C1 segment of cervical spinal cord (tissue), 14 donors: ENCODE measurements around the gene TNKS1BP1.
"Not testable (repeated sequence)": the region's sequence is repeated elsewhere in the genome, so short reads cannot be mapped to it uniquely, and the experiment has no call there.

ENCODE experiments used
- DNase-seq, 14 donors: peaks; one replicate each; lab custom pipeline; 2025; lab: John Stamatoyannopoulos, UW

The TNKS1BP1 gene

DNA sequence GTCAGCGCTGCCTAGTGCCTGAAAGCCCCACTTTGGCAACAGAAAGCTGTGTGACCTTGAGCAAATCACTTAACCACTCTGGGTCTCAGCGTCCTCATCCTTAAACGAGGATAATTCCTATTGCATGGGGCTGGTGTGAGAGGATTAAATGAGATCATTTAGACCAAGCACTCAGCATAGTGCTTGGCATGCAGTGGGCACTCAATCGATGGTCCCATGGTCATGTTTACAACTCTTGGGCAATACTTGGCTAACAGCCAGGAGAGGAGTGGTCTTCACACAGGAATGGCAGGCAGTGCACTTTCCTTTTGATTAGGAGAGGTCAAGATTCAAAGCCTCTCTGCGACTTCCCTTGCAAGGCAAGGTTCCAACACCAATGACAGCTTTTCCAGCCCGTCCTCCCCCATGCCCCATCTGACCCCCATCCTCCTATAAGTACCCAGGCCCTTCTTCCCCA is 14.1 kb downstream of the TNKS1BP1 start:
- DNase-seq: no peak

DNA sequence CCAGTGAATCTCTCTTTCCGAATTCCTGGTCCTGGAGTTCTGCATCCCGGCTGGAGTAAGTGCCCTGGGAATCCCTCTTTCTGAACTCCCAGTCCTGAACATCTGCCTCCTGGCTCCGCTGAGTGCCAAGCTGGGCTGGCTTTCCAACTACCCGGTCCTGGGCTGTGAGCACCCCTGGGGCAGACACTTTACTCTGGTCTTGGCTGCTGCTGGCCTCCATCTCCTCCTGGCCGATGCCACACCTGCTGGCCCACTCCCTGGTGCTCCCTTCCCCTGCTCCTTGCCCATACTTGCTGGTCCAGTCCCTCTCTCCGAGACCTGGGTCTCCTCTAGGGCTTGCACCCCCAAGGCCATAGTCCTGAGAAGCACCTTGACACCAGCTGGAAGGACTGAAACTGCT is 14.7 kb downstream of the TNKS1BP1 start:
- DNase-seq: no peak

DNA sequence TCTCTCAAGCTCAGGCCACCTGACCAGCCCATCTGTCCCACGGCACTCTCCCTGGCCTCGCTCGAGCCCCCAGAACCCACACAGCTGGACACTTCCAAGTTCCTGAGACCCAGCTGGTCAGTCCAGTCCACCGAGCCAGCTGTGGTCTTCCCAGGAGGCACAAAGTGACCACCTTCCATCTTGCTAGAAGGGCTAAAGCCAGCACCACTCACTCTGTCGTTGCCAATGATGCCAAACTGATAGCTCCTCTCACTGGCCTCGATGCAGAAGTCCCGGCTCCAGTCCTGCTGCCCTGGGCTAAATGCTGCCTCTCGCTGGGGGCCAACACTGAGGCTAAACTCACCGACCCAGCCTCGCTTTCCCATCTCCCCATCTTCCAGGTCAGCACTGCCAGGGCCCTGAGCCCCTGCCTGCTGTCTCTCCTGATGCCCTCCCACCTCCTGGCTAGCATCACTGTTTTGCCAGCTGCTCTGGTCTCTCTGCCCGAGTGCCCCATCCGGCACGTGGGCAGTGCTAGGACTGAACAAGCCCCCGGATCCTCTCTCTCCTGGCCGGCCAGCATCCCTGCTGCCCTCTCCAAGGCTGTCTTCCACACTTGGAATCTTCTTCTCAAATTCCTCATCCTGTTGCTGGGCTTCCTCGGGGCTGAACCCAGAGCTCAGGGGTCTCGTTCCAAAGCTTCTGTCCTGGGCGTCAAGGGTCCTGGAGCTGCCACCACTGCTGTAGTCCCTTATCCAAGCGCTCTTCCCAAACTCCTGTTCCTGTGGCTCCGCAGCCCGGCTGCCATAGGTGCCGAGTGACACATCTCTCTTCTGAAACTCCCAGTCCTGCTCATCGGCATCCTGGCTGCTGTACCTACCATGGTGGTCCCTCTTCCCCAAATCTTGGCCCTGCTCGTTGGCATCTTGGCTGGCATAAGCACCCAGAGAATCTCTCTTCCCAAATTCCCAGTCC is 15.4 kb downstream of the TNKS1BP1 start:
- no peak for DNase-seq

DNA sequence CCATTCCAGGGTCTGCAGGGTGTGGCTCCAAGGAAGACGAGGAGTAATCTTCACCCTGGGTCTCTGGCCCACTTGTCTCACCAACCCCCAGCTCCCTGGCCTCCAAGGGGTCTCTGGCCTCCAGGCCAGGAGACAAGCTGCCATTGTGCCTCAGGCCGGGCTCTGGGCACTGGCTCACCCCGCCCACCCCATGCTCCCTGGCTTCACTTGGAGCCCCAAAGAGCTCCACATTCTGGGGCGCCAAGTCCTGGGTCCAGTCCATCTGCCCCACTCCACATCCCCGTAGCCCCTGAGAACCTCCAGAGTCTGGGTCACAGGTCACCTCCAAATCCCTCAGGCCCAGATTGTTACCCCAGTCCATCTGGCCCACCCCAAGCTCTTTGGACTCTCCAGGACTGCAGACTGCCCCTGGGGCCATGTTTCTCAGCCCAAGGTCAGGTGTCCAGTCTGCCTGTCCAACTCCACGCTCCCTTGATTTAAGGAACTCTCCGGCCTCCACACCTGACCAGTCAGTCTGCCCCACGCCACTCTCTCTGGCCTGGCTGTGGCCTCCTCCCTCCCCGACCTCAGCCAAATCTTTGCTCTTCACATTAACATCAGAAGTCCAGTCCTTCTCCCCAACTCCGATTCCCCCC is 16.2 kb downstream of the TNKS1BP1 start:
- DNase-seq: no peak

DNA sequence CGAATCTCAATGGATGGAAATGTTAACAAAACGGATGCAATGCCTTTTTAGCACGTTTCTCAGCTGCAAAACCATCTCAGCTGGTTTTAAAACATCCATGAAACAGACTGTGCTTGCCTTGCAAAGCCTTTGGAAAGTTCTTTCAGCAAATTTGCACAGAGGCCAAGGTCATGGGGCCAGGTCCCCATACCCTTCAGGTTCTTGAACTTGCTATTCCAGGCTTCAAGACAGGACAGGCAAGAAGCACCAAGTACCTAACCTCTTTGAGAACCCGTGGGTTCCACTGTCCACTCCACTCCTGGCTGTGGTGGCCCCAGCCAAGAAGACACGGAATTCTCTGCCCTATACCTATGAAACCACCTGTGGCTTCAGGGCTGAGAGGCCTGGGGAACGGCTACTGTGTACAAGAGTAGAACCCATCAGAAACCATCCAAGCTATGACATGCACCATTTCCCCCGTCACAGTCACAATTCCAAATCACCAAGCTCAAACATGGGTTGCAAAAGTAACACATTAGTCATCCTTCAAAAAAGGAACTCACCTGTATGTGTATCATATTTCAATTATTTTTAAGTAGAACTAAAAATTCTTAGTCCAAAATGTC is 17.0 kb downstream of the TNKS1BP1 start:
- DNase-seq: no peak

DNA sequence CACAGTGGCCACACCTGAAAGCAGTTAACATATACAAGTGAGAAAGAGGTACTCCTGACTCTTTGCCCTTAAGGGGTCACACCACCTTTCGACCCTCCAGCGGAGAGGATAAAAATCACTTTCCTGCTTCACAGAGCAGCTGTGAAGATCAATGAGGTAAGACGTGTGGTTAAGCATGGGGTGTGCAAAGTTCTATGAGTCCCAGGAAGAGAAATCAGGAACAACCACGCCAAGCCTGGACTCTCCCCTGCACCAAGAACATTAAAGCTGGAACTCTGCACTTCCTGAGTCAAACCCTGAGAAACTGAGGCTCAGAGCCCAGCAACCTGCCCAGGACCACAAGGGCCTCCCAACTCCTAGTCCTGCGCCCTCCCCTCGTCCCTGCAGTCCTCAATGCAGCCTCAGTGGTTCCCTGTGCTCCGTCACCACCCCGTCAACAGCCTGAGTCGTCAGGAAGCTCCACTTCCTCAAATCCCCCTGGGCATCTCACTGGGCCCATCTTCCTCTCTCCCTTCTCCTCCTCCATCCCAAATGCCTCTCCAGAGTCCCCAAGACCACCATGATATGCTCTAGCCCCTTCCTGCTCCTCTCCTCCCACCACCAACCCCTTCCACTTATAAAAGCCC is 17.7 kb downstream of the TNKS1BP1 start:
- no peak for DNase-seq

DNA sequence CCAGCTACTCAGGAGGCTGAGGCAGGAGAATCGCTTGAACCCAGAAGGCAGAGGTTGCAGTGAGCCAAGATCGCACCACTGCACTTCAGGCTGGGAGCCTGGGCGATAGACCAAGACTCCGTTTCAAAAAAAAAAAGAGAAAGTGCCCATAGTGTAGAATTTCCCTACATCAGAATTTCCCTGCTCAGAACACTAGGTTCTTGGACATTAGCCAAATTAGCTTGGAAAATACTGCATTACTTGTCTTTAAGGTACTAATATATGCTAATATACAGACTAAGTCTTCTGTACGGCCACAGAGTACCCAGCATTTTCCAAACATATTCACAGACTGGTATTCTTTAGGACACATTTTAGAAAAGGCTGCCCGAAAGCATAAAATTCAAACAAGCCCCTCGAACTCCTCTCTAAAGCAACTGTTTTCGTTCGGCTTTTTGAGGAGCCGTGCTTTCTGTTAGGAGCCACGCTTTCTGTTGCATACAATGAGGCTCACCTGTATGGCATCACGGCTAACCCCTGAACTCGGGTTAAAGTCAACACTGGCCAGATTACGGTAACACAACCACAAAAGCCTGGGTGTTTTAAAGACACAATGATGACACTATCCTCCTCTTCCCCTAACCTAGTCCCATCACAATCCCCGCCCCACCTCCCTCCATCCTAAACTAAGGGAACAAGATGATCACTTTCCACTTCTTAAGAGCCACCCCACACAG is 18.4 kb downstream of the TNKS1BP1 start:
- no peak for DNase-seq

DNA sequence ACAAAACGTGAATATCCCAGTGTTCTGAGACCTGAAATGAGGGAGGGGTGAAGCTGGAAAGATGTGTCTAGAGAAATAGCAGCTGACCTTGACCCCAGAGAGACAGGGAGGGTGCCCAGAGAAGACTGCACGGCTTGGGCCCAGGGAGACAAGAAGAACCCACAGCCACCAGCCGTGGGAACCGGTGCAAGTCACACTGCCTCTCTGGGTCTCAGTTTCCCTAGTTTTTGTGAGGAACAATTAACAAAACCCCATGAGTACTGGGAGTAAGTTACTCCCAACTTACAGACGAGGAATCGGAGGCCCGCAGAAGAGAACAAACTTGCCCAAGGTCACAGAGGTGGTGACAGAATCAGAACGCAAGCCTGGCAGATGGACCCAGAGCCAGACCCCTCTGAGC is 19.2 kb downstream of the TNKS1BP1 start:
- no peak for DNase-seq

DNA sequence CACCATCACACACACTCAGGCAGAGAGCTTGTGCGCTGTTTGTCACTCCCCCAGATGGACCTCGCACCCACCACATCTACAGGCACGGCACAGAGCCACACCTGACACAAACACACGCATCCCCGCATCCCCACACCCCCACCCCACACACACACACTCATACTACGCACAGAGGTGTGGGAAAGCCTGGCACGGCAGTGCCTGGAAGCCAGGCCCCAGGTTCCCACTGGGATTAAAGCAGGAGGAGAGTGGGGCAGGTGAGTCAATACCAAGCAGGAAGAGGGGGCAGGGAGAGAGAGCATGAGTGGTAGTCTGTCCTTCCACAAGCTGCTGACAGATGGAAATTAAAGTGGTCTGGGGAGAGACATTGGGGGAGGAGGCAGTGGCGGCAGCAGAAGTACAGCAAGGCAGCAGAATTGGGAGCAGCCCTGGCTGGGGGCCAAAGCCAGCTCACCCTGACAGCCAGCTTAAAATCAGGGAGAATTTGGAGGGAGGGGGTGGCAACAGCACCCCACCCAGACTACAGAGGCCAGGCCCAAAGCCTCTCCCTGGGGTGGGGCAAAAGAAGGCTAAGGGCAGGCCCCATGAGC is 20.7 kb downstream of the TNKS1BP1 start:
- no peak for DNase-seq

DNA sequence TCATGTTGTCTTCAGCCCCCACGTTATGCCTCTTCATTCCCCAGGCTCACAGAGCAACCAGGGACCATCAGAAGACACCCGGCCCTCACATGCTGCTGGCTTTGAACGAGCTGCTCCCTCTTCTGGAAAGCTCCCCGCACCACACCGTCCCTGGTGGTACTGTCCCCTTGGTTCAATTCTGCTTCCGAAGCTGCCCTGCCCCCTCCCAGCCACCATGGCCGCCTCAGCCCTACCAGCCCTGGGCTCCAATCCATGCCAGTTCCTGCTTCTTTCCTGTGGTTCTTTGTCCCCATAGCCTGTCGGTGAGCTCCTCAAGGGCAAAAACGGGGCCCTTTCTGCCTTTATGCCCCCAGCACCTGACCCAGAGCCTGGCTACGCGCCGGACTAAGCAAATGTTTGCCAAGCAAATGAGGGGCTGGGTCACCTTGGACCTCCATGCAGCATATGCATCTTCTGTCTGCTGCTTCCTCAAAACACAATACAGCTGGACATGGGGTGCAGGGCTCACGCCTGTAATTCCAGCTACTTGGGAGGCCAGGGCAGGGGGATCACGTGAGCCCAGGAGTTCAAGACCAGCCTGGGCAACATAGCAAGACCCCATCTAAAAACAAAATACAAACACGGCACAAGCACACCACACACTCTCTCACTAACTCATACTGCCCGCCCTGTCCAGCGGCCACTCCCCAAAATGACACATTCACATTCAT is 21.3 kb downstream of the TNKS1BP1 start:
- no peak for DNase-seq

DNA sequence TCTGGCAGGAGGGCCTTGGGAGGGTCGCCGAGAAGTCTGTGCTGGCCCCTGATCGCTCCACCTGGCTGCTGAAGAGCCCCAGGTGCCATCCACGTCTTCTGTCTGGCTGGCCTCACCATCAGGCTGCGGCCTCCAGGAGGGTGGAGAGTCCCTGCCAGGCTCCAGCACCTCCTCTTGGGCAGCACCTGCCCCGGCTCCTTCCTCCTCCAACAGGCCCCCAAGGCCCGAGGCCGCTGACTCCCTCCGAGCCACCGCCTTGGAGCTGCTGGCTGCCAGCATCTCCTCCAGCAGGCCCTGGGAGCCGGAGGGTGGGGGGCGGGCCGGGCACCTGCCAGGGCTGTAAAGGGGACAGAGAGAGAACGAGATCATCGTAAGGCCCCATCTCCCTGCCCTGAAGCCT is 22.3 kb downstream of the TNKS1BP1 start:
- DNase-seq: no peak

DNA sequence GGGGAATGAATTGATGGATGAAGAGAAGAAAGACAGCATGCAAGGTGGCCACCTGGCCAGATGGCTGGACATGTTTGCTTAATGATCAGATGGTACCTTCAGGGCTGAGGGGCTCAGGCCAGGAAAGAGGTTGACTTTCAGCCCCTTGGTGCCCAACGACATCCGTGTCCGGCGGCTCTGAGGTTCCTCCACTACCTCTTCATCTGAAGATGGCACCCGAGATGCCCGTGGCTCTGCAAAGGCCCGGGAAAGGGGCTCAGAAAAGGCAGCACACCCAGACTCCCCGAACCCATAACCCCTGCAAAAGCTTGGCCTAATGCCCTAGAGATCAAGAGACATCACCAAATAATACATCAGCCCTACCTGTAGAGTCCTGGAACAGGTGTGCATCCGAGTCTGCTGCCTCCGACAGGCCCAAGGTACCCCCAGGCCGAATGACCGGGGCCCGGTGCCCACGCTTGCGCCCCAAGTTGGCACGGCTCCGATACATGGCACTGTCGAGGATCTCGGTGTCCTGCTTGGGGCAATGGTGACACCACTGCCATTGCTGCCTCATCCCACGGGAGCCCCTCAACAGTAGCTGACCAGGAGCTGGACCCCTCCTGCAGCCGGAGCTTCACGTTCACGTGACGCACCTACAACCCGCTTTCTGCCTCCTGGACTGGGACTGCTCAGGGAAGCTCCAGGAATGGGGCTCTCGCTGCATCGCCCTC is 22.9 kb downstream of the TNKS1BP1 start:
- DNase-seq: no peak

DNA sequence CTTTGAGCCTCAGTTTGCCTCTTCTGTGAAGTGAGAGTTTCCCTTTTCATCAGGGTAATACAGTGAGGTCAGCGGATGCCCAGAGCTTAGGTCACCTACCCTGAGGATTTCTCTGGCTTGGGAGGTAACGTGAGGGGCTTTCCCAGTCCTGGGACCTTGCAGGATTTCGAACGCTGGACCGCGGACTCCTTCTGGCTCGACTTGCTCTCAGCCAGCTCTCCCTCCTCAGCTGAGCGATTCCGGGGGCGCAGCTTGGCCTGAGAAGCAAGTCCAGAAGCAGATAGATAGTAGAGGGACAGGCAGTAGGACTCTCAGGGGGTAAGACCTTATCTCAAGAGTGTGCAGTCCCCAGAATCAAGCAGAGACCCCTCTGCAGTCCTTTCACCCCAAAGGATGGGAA is 24.0 kb downstream of the TNKS1BP1 start:
- no peak for DNase-seq

DNA sequence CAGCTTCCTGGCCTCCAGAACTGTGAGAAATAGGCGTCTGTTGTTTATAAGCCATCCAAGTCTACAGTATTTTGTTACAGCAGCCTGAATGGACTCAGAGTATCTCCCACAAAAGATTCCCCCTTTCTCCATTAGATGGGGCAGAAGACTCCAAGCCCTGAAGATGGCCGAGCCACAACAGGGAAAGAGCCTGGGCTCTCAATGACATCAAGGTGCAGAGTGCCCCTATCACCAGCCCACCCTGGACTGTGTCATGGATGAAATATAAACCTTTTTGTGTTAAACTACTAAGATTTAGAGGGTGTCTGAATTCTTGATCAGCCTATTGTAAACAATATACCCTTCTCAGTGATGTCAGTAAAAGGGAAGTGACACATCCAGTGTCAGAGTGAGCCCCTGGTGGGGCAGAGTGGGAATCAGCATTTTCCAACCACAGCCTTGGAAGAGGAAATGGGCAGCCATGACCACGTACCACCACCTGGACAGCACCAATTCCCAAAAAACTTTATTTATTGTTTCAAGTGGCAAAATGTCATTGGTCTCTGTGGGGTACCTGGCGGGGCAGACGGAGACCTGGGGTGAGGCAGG is 25.5 kb downstream of the TNKS1BP1 start:
- no peak for DNase-seq

DNA sequence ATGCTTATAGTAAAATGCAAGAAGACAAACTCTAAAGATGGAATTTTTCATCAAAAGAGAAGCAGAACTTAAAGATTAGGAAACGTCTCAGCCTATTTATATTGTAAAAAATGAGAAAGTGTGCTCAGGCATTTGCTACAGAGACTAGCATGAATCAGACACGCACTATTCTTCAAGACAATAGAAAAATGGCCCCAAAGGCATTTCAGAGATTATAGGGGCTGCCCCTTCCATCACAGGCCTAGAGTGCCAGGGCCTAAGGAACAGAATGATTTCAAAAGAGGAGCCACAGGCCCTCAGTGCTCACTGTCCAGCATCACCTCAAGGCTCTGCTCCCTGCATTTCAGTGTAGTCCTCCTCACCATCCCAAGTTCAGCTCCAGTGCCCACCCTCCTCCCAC is 27.5 kb downstream of the TNKS1BP1 start:
- no peak for DNase-seq

DNA sequence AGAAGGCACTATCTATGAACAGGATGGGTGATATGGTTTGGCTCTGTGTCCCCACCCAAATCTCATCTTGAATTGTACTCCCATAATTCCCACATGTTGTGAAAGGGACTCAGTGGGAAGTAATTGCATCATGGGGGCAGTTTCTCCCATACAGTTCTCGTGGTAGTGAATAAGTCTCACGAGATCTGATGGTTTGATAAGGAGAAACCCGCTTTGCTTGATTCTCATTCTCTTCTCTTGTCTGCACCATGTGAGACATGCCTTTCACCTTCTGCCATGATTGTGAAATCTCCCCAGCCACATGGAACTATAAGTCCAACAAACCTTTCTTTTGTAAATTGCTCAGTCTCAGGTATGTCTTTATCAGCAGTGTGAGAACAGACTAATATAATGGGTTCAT is 28.5 kb downstream of the TNKS1BP1 start:
- not testable (repeated sequence) for DNase-seq

DNA sequence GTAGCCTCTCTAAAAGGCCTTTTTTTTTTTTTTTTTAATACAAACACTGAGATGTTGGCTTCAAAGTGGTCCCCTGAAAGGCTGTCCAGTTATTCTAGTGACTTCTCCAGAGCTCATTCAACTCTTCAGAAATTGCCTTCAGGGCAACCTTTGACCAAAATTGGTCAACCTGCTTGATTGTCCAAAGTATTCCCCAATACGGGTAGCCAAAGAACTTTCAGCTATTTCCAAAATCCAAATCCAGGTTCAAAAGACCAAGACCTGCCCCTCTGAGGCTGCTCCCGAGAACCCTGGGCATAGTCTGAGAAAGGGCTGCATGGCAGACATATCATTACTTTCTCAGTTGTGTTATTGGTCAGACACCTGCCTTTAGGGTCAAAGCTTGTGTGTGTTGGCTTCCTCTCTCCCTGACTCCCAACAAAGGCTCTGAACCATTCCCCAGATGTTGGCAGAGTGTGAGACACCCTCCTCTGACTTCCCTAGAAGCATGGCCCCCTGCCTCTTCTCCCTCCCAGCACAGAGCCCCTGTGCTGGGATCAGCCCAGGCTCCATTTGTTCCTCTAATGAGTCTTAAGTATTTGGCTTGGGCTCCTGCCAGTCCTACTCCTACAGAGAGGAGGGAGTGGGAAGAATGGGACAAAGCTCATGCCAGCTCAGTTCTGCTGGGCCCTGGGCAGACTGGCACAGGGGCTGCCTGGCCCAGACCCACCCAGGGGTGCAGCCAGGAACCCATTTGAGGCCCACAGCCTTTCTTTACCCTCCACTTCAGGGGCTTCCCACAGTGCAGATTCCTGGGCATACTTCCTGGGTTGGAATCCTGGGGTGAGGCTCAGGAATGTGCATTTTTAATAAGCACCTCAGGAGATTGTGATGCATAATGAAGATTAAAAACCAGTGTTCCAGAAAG is 30.3 kb downstream of the TNKS1BP1 start:
- peak in 1 of 14 donors; percentile 16 for DNase-seq

DNA sequence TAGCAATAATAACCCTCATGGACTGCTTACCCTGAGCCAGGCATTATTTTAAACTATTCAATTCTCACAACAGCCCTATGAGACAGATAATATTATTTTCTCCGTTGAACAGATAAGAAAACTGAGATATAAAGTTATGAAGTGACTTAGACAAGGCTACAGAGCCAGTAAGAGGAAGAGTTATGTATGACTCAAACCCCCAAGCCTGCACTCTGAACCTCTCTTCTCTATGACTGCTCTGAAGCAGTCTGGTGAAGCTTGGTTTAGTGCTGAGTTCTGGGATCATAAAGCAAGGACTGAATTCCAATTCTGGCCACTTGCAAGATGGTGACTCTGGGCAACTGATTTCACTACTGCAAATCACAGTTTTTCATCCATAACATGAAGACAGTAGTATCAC is 34.5 kb downstream of the TNKS1BP1 start:
- no peak for DNase-seq
